ENCODE measurements around the gene AJUBA.

The AJUBA gene

DNA sequence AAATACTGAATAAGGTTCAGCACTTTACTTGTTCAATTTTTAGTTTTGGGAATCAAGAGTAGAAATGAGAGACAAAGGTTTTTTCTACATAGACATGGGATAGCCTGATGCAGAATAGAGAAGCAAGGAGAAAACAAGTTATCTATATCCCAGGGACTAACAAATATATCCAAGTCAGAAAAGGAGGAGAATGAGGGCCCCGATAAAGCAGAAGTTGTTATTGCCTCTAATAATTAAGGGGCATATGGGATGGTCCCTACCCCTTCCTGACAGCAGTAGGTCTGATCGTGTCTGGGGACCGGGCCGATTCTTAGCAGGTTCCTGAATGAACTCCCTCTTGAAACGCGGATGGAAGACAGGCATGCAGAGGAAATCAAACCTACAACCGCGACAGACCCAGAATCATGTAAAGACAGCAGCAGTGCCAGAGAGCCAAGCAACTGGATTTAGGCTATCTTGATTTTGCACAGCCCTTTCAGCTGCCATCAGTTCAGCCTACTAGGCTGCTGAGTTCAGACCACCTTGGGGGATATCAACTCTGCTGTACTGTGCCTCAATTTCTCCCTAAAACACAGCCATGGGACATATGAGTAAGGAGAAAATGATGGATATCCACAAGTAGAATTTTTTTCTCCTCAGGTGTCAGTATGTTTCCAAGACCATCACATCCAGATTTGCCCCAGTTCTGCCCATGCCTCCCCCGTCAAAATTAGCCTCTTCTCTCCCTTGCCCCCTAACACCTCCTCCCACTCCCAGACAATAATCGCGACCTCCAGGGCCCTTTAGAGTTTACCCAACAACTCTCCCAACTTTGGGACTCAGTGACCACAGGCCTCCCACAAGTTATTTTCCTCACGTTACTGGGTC is 53.9 kb downstream of the AJUBA start:
- TF ChIP-seq, protein P1, sequence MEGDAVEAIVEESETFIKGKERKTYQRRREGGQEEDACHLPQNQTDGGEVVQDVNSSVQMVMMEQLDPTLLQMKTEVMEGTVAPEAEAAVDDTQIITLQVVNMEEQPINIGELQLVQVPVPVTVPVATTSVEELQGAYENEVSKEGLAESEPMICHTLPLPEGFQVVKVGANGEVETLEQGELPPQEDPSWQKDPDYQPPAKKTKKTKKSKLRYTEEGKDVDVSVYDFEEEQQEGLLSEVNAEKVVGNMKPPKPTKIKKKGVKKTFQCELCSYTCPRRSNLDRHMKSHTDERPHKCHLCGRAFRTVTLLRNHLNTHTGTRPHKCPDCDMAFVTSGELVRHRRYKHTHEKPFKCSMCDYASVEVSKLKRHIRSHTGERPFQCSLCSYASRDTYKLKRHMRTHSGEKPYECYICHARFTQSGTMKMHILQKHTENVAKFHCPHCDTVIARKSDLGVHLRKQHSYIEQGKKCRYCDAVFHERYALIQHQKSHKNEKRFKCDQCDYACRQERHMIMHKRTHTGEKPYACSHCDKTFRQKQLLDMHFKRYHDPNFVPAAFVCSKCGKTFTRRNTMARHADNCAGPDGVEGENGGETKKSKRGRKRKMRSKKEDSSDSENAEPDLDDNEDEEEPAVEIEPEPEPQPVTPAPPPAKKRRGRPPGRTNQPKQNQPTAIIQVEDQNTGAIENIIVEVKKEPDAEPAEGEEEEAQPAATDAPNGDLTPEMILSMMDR (IDR thresholded peaks at IDR 0.05; ENCODE audit: unreplicated experiment in 3 of 3): no peak
- H3K4me3 Mint-ChIP-seq: no peak overlapping the region
- H3K9me3 Mint-ChIP-seq: no peaks in the 10 kb centered on the region
- no peaks in the 10 kb centered on the region for H3K27me3 Mint-ChIP-seq (ENCODE audit: low read depth)
- peaks cover 6% of the 10 kb centered on the region for H3K4me1 Mint-ChIP-seq
- peaks cover 28% of the 10 kb centered on the region for H3K36me3 Mint-ChIP-seq (ENCODE audit: low read depth)
- no peak overlapping the region for H3K27ac Mint-ChIP-seq

GRCh38 chr14:22926316-22926715 is 56.0 kb downstream of the AJUBA start:
- H3K4me1 Mint-ChIP-seq: peaks cover 6% of the 10 kb centered on the region
- peak overlapping the region in 2 of 3 experiments; percentile 11 to 34 for H3K4me3 Mint-ChIP-seq
- H3K36me3 Mint-ChIP-seq (ENCODE audit: low read depth): peaks cover 45% of the 10 kb centered on the region
- H3K27me3 Mint-ChIP-seq (ENCODE audit: low read depth): no peaks in the 10 kb centered on the region
- TF ChIP-seq, protein P1 (IDR thresholded peaks at IDR 0.05; ENCODE audit: unreplicated experiment in 3 of 3): no peak
- no peaks in the 10 kb centered on the region for H3K9me3 Mint-ChIP-seq
- no peak overlapping the region for H3K27ac Mint-ChIP-seq

- TF ChIP-seq, protein P1 (IDR thresholded peaks at IDR 0.05; ENCODE audit: unreplicated experiment in 3 of 3): no peak
- Mint-ChIP-seq H3K4me3 (no peak overlapping the region), H3K27me3 (ENCODE audit: low read depth) (no peaks in the 10 kb centered on the region), H3K36me3 (ENCODE audit: low read depth) (peaks cover 52% of the 10 kb centered on the region), H3K4me1 (peaks cover 6% of the 10 kb centered on the region), H3K9me3 (no peaks in the 10 kb centered on the region), H3K27ac (no peak overlapping the region)
These were observed 56.8 kb downstream of the AJUBA start for GRCh38 chr14:22925513-22925912.

DNA sequence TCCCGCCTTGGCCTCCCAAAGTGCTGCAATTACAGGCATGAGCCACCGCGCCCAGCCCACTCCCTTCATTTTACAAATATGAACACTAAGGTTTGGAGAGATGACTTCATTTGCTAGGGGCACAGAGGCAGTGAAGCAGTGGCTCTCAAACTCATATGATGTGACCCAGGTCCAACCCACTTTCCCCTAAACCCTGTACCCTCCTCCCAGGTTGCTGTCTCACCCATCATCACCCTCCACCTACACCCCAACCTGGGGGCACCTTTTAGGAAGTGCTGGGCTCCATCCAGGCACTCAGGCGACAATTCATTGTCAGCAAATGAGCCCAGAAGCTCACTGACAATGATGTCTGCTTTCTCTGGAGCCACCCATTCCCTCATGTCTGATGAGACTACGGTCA is 58.6 kb downstream of the AJUBA start:
- Mint-ChIP-seq H3K36me3 (ENCODE audit: low read depth) (peaks cover 62% of the 10 kb centered on the region), H3K9me3 (no peaks in the 10 kb centered on the region), H3K4me1 (peaks cover 13% of the 10 kb centered on the region), H3K27me3 (ENCODE audit: low read depth) (no peaks in the 10 kb centered on the region), H3K27ac (no peak overlapping the region), H3K4me3 (no peak overlapping the region)
- TF ChIP-seq, protein P1 (IDR thresholded peaks at IDR 0.05; ENCODE audit: unreplicated experiment in 3 of 3): no peak

- no peak overlapping the region for H3K27ac Mint-ChIP-seq
These were observed 60.1 kb downstream of the AJUBA start for GRCh38 chr14:22922294-22922693.

More at GRCh38 chr14:22922294-22922693, 60.1 kb downstream of the AJUBA start:
- Mint-ChIP-seq H3K4me3 (no peak overlapping the region), H3K9me3 (no peaks in the 10 kb centered on the region), H3K4me1 (peaks cover 14% of the 10 kb centered on the region), H3K27me3 (ENCODE audit: low read depth) (no peaks in the 10 kb centered on the region), H3K36me3 (ENCODE audit: low read depth) (peaks cover 67% of the 10 kb centered on the region)
- TF ChIP-seq, protein P1 (IDR thresholded peaks at IDR 0.05; ENCODE audit: unreplicated experiment in 3 of 3): no peak

Measured in nephron (organoid).